Measurements from ENCODE around the gene RPL29. TPM values are rescaled to one million over a fixed set of nuclear protein-coding genes. Genes with fewer than 3 reads are reported as not detected.
A peak's percentile ranks its signal among the peaks of the same experiment; 100 is the strongest.

RPL29 gene
- total RNA-seq, 1 donor from 2014 or later, result 663 TPM

- DNase-seq, result no peak
- no peak for ATAC-seq
- intact Hi-C loops (cut with micrococcal nuclease), result no loop called here
Measured at GRCh38 chr3:51988286-51989146, 7.2 kb downstream of the RPL29 start.

GRCh38 chr3:51987568-51987967 is 8.1 kb downstream of the RPL29 start:
- DNase-seq, result no peak
- ATAC-seq, result no peak
- intact Hi-C loops (cut with micrococcal nuclease), result no loop called here

GRCh38 chr3:51986010-51986947 is 9.4 kb downstream of the RPL29 start:
- ATAC-seq, result no peak
- intact Hi-C loops (cut with micrococcal nuclease), result no loop called here

GRCh38 chr3:51985063-51985462 is 10.6 kb downstream of the RPL29 start:
- ATAC-seq, result no peak
- no peak for DNase-seq
- intact Hi-C loops (cut with micrococcal nuclease), result no loop called here

More at GRCh38 chr3:51986010-51986947, 9.4 kb downstream of the RPL29 start:
- peak; percentile 13 for DNase-seq

GRCh38 chr3:51984269-51984647 is 11.4 kb downstream of the RPL29 start:
- intact Hi-C loops (cut with micrococcal nuclease), result no loop called here
- DNase-seq (no peak), ATAC-seq (no peak)

GRCh38 chr3:51983578-51984268 is 12.0 kb downstream of the RPL29 start:
- intact Hi-C loops (cut with micrococcal nuclease), result no loop called here
- ATAC-seq (no peak), DNase-seq (no peak)

GRCh38 chr3:51982838-51983577 is 12.7 kb downstream of the RPL29 start, which contains the start of gene ACY1:
Gene ACY1 (plus strand): TSS chr3:51983535. CDS start chr3:51984065, 530 bp downstream.
- peak; percentile 94 for ATAC-seq
- intact Hi-C loops (cut with micrococcal nuclease), result no loop called here
- peak; percentile 95 for DNase-seq

- intact Hi-C loops (cut with micrococcal nuclease), result no loop called here
- peak; percentile 25 for ATAC-seq
- DNase-seq, result no peak
Measured at GRCh38 chr3:51982352-51982837, 13.3 kb downstream of the RPL29 start.

GRCh38 chr3:51980253-51980652 is 15.4 kb downstream of the RPL29 start:
- intact Hi-C loops (cut with micrococcal nuclease), result no loop called here
- ATAC-seq, result no peak
- no peak for DNase-seq

GRCh38 chr3:51978143-51978502 is 17.6 kb downstream of the RPL29 start:
- DNase-seq (no peak), ATAC-seq (no peak)
- intact Hi-C loops (cut with micrococcal nuclease), result no loop called here

GRCh38 chr3:51977446-51978142 is 18.1 kb downstream of the RPL29 start:
- no peak for ATAC-seq
- intact Hi-C loops (cut with micrococcal nuclease), result no loop called here
- no peak for DNase-seq

GRCh38 chr3:51975852-51976549 is 19.7 kb downstream of the RPL29 start:
- intact Hi-C loops (cut with micrococcal nuclease), result no loop called here
- DNase-seq (peak; percentile 84), ATAC-seq (no peak)

GRCh38 chr3:51974963-51975851 is 20.5 kb downstream of the RPL29 start, which contains the start of gene ABHD14A:
Gene ABHD14A (plus strand): TSS chr3:51975064. CDS start chr3:51975136, 72 bp downstream.
- DNase-seq (peak; percentile 90), ATAC-seq (peak; percentile 82)
- intact Hi-C loops (cut with micrococcal nuclease), result no loop called here

- intact Hi-C loops (cut with micrococcal nuclease), result no loop called here
- ATAC-seq, result peak; percentile 27
- peak; percentile 66 for DNase-seq
Measured at GRCh38 chr3:51974277-51974962, 21.3 kb downstream of the RPL29 start.

- DNase-seq (peak; percentile 24), ATAC-seq (no peak)
- intact Hi-C loops (cut with micrococcal nuclease), result no loop called here
Measured at GRCh38 chr3:51971350-51971749, 24.3 kb downstream of the RPL29 start.

Measured in left ventricle myocardium superior (tissue), 1 donor.